A673 (cell line): ENCODE results near the gene SREBF1.

Experiments
- CTCF ChIP-seq: fragments of 300-800, 200-600 bp; sonication (generic); conservative IDR thresholded peaks from 2 replicates; pipeline ENCODE4 v1.5.1; 2017; ENCODE audit warnings: low read depth, mild to moderate bottlenecking, antibody characterized with exemption, low read length, moderate library complexity, mixed read lengths
- EZH2 ChIP-seq: fragments of 200-600 bp; sonication (generic); IDR thresholded peaks from 2 replicates; pipeline ENCODE4 v1.6.1; 2017; ENCODE audit warnings: borderline replicate concordance, low read depth, mild to moderate bottlenecking, mixed read lengths, antibody characterized with exemption, low read length; ENCODE audit not compliant: poor library complexity, severe bottlenecking

GRCh38 chr17:17836818-17837379 is at the start of gene SREBF1:
- no peak for TF ChIP-seq EZH2
- no peak for TF ChIP-seq CTCF
